Astrocyte of the cerebellum (primary cell): Measurements from ENCODE around the gene FPR1.
"Not testable (repeated sequence)": the region's sequence is repeated elsewhere in the genome, so short reads cannot be mapped to it uniquely, and the experiment has no call there.

Source experiments
- DNase-seq: peaks from one replicate; pipeline ENCODE4 v3.0.0-alpha.2; 2011; ENCODE audit warnings: low read depth
- H3K4me3 ChIP-seq: 2 replicates; pipeline ENCODE4 v1.5.1; 2011; ENCODE audit warnings: mild to moderate bottlenecking, low read depth, low read length, moderate library complexity
- CTCF ChIP-seq: IDR thresholded peaks from 2 replicates; pipeline ENCODE4 v1.5.1; 2012; ENCODE audit warnings: low read length, low read depth, moderate library complexity, mild to moderate bottlenecking; ENCODE audit errors: missing control alignments
- in situ Hi-C: cut with HindIII; loops from 2 replicates; pipeline ENCODE4 v1.10.0; 2017; ENCODE audit warnings: low sequenced_read_pairs

Gene FPR1

GRCh38 chr19:51779703-51780102 is 28.0 kb upstream of the FPR1 start:
- in situ Hi-C loops, result no loop called here
- no peak for DNase-seq
- TF ChIP-seq CTCF, result no peak
- no peak overlapping the region for H3K4me3 ChIP-seq

GRCh38 chr19:51779181-51779580 is 27.5 kb upstream of the FPR1 start:
- no peak overlapping the region for H3K4me3 ChIP-seq
- in situ Hi-C loops, result no loop called here
- no peak for TF ChIP-seq CTCF
- DNase-seq, result no peak

- in situ Hi-C loops, result no loop called here
- H3K4me3 ChIP-seq, result no peak overlapping the region
- TF ChIP-seq CTCF, result peak; percentile 64
- peak; percentile 81 for DNase-seq
Observed at GRCh38 chr19:51777570-51778462, 26.1 kb upstream of the FPR1 start.

GRCh38 chr19:51776561-51776960 is 24.9 kb upstream of the FPR1 start:
- H3K4me3 ChIP-seq, DNase-seq, in situ Hi-C loops: not testable (repeated sequence)

- no peak overlapping the region for H3K4me3 ChIP-seq
- no peak for TF ChIP-seq CTCF
- no peak for DNase-seq
- in situ Hi-C loops, result no loop called here
Observed at GRCh38 chr19:51772977-51773376, 21.3 kb upstream of the FPR1 start.

GRCh38 chr19:51771376-51772130 is 19.9 kb upstream of the FPR1 start:
- no peak overlapping the region for H3K4me3 ChIP-seq
- in situ Hi-C loops, result no loop called here
- DNase-seq, result no peak
- no peak for TF ChIP-seq CTCF

- no peak for DNase-seq
- TF ChIP-seq CTCF, result no peak
- no peak overlapping the region for H3K4me3 ChIP-seq
- in situ Hi-C loops, result no loop called here
Observed at GRCh38 chr19:51766461-51766860, 14.8 kb upstream of the FPR1 start.
